ENCODE data around the gene FBLIM1.

FBLIM1 gene, protein sequence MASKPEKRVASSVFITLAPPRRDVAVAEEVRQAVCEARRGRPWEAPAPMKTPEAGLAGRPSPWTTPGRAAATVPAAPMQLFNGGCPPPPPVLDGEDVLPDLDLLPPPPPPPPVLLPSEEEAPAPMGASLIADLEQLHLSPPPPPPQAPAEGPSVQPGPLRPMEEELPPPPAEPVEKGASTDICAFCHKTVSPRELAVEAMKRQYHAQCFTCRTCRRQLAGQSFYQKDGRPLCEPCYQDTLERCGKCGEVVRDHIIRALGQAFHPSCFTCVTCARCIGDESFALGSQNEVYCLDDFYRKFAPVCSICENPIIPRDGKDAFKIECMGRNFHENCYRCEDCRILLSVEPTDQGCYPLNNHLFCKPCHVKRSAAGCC

GRCh38 chr1:15758343-15758931 is at the start of gene FBLIM1:
Gene FBLIM1, plus strand, starts transcription at chr1:15758795. Its CDS starts 6,189 bp downstream, at chr1:15764984.
- DNase-seq (ENCODE audit: low spot score): no peak

- no peak for DNase-seq (ENCODE audit: low spot score)
Observed at GRCh38 chr1:15709226-15709625, 49.4 kb upstream of the FBLIM1 start.

DNA sequence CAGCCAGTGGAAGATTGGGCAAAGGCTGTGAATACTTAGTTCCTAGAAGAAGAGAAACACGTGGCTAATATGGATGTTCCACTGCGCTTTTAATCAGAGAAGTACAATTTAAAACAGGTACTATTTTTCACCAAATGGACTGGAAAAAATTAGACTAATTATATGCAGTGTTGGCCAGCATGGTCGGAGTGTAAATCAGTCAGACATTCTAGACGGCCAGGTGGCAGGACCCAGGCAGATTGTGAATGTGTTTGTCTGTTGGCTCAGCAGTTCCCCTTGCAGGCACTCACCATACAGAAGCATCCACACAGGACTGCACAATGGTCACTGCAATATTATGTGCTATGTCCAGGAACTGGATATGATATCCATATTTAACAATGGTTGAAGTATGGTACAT is 46.4 kb upstream of the FBLIM1 start:
- no peak for DNase-seq (ENCODE audit: low spot score)

GRCh38 chr1:15714406-15715136 is 44.0 kb upstream of the FBLIM1 start:
- DNase-seq (ENCODE audit: low spot score): no peak

- no peak for DNase-seq (ENCODE audit: low spot score)
Observed at GRCh38 chr1:15717418-15718125, 41.0 kb upstream of the FBLIM1 start.

DNA sequence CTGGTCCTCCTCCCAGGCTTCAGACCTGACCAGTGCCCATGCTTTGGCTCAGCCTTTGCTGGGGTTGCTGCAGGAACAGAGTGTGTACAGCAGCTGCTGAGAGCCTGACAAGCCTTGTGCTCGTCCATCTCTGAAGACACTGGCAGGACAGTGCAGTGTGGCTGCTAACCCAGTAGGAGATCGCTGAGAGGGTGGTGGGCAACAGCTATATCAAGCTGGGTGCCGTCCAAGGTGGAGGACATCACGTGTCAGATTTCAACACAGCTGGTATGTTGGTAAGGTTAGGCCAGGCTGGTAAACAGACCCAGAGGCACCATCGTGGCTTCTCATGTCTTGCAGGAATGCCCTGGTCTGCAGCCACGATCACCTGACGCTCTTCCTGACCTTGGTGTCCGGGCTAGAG is 40.4 kb upstream of the FBLIM1 start:
- DNase-seq (ENCODE audit: low spot score): no peak

GRCh38 chr1:15719381-15720120 is 39.0 kb upstream of the FBLIM1 start:
- DNase-seq (ENCODE audit: low spot score): no peak

- no peak for DNase-seq (ENCODE audit: low spot score)
Observed at GRCh38 chr1:15720861-15721260, 37.7 kb upstream of the FBLIM1 start.

DNA sequence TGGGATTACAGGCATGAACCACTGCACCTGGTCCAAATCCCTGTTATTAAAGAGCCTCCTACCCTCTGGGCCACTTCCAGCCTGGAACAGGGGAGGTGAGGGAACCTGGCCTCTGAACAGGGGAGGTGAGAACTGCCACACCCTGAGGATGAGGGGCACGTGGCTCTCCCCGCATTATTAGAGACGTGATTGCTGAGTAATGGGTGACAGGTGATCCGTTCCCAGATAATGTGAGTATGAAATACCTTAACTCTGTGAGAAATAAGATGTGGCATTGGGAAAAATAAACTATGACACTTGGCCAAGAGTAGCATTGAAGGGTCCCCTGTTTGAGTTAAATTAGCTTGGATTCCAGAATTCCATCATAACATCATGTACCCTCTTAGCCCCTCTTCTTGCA is 36.2 kb upstream of the FBLIM1 start:
- no peak for DNase-seq (ENCODE audit: low spot score)

DNA sequence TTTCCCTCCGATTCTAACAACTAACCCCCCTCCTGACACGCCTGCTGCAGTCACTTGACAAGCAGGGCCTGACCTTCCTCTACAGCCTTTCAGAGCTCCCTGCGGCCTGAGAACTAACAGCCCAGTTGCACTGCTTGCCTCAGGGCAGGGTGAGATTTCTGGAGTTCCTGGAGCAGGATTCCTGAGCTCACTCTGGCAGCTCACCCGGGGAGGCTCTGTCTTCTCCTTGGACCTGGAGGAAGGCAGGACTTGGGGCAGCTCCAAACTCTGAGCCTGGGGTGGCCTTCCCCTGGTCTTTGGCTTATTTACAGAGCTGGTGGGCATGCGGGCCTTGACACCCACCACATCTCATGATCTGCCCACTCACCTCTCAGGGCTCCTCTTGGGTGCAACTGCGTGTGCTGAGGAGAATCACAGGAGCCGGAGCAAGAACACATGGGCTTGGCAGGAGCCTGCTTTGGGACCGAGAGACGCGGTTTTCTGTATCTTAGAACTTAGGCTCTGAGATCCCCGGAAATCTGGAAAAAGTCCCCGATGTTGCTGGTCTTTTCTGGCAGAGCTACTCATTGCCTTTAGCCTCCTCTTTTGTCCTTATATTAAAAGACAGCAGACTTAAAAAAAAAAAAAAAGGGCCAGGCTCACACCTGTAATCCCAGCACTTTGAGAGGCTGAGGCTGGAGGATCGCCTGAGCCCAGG is 35.6 kb upstream of the FBLIM1 start:
- no peak for DNase-seq (ENCODE audit: low spot score)

GRCh38 chr1:15723631-15724246 is 34.9 kb upstream of the FBLIM1 start:
- DNase-seq (ENCODE audit: low spot score): no peak

DNA sequence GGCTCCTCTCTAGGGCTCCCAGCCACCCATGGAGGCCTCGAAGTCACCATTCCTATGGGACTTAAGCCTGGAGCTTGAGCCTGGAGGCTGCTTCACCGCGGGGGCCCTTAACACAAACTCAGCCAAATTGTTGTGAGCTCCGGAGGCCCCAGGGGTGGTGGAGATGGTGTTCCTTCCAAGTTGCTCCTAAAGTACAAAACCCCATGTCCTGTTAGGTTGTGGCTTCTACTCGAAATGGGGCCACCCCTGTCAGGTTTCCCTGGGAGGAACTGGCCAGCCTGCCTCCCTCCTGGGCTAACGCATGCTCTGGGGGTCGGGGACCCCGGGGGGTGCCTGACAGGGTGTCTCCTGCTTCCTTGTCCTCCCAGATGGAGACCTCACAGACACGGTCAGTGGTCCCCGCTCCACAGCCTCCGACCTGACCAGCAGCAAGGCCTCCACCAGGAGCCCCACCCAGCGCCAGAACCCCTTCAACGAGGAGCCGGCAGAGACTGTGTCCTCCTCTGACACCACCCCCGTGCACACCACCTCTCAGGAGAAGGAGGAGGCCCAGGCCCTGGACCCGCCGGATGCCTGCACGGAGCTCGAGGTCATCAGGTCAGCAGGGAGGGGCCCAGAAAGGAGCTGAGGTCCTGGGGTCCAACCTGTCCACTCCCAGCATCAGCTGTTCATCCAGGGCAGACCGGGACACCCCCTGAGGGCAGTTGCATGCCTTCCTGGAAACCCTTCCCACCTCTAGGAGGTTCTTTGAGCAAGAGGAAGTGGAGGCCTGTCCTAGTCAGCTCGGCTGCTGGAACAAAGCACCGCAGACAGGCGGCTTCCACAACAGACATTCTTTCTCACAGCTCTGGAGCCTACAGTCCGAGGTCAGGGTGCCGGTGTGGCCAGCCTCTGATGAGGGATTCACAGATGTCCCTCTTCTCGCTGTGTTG is 33.4 kb upstream of the FBLIM1 start:
- no peak for DNase-seq (ENCODE audit: low spot score)

DNA sequence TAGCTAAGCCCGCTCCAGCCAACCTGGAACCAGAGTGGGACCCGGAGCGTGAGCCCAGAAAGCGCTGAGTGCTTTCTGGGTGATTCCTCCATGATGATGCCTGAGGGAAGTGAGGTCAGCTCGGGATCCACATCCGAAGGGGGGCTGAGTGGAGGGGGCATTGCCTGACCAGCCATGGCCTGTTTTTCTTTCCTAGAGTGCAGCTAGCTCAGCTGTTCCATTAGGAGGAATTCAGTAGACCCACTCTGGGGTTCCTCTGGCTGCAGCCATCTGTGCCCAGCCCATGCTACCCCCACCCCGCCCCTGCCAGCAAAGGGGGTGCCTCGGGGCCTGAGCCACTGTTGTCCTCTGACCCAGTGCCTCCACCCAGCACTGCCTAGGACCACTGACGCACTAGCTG is 32.1 kb upstream of the FBLIM1 start:
- no peak for DNase-seq (ENCODE audit: low spot score)

- DNase-seq (ENCODE audit: low spot score): no peak
Observed at GRCh38 chr1:15727021-15727420, 31.6 kb upstream of the FBLIM1 start.

DNA sequence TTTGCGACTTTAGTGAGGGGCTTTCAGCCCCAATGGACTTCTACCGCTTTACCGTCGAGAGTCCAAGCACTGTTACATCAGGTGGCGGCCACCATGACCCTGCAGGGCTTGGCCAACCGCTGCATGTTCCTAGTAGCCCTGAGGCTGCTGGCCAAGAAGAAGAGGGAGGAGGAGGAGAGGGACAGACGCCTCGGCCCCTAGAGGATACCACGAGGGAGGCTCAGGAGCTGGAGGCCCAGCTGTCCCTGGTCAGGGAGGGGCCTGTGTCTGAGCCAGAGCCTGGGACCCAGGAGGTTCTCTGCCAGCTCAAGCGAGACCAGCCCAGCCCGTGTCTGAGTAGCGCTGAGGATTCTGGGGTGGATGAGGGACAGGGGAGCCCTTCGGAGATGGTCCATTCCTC is 31.2 kb upstream of the FBLIM1 start:
- DNase-seq (ENCODE audit: low spot score): no peak

GRCh38 chr1:15727866-15728534 is 30.6 kb upstream of the FBLIM1 start:
- no peak for DNase-seq (ENCODE audit: low spot score)

GRCh38 chr1:15728937-15729657 is 29.5 kb upstream of the FBLIM1 start:
- DNase-seq (ENCODE audit: low spot score): no peak

- no peak for DNase-seq (ENCODE audit: low spot score)
Observed at GRCh38 chr1:15730423-15730822, 28.2 kb upstream of the FBLIM1 start.
